Activated T-helper 1 cell treated with anti-CD3 and anti-CD28 coated beads, Interleukin-12 subunit alpha, Interleukin-12 subunit beta, Interleukin-2, Interleukin-4 antibody, amounts not matched to agents 30 ng/mL and 10 ng/mL and 1 ng/mL, durations not matched to agents 14 hours and 24 hours and 36 hours (primary cell): ENCODE measurements around the gene SPSB3. TPM values are rescaled to one million over a fixed set of nuclear protein-coding genes. Genes with fewer than 3 reads are reported as not detected.

ENCODE experiments used
- DNase-seq: peaks from one replicate; pipeline ENCODE4 v3.0.0; 2021; ENCODE audit warnings: low spot score
- H3K27ac Mint-ChIP-seq: one replicate; pipeline ENCODE4 v1.8.0; 2021; ENCODE audit warnings: mild to moderate bottlenecking, mixed read lengths
- H3K27me3 Mint-ChIP-seq: one replicate; pipeline ENCODE4 v1.8.0; 2022; ENCODE audit warnings: mild to moderate bottlenecking, moderate library complexity, mixed read lengths; ENCODE audit not compliant: insufficient read depth
- H3K36me3 Mint-ChIP-seq: one replicate; pipeline ENCODE4 v1.8.0; 2021; ENCODE audit warnings: low read depth, mixed read lengths
- H3K4me1 Mint-ChIP-seq: one replicate; pipeline ENCODE4 v1.8.0; 2021; ENCODE audit warnings: low read depth, mixed read lengths
- H3K4me3 Mint-ChIP-seq: one replicate; pipeline ENCODE4 v1.8.0; 2021; ENCODE audit warnings: mild to moderate bottlenecking, moderate library complexity, mixed read lengths
- H3K9me3 Mint-ChIP-seq: one replicate; pipeline ENCODE4 v1.8.0; 2021; ENCODE audit warnings: mixed read lengths
- intact Hi-C: fragments of 100-400 bp; cut with micrococcal nuclease; formaldehyde crosslinking; loops from one replicate; pipeline ENCODE4 v1.15.1; 2024
- total RNA-seq: library from RNA; stranded (reverse); gene quantifications from 2 replicates; pipeline ENCODE4 v1.2.3, GENCODE V29; 2022

The SPSB3 gene
- total RNA-seq, 1 donor from 2014 or later: 30.3 TPM

DNA sequence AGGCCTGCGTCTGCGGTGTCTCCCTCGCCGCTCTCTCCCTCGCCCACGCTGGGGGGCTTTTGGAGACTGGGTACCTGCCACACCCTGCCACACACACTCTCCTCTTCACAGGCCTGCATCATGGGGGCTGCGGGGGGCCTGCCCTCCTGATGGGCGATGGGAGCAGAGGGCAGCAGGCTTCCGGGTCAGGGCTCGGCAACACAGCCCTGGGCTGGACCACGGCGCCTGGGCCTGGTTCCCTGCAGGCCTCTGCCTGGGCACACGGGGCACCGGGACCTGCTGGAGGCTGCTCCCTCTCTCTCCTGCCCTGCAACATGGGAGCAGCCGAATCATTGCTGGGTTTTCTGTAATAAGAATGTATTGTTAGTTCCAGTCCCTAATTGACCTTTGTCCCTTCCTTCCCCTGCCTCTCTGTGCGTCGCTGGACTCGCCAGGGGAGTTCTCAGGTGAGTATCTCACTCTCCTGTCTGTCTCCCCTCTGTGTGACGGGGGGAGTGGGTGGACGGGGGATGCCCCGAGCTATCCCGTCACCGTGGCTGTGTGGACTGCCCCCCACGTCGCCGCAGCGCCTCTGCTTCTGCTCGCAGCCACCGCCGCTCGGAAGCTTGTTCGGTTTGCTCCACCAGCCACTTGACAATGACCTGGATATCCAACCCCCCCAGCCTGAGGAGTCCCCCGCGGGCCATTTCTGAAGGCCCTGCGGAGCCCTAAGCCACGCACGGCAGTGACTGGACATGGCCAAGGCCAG is 24.5 kb downstream of the SPSB3 start:
- H3K27ac Mint-ChIP-seq: peak overlapping the region; percentile 12
- no peak overlapping the region for H3K4me3 Mint-ChIP-seq
- H3K36me3 Mint-ChIP-seq: peaks cover 6% of the 10 kb centered on the region
- intact Hi-C loops: no loop called here
- no peaks in the 10 kb centered on the region for H3K27me3 Mint-ChIP-seq
- H3K9me3 Mint-ChIP-seq: no peaks in the 10 kb centered on the region
- no peak for DNase-seq
- peaks cover 12% of the 10 kb centered on the region for H3K4me1 Mint-ChIP-seq

DNA sequence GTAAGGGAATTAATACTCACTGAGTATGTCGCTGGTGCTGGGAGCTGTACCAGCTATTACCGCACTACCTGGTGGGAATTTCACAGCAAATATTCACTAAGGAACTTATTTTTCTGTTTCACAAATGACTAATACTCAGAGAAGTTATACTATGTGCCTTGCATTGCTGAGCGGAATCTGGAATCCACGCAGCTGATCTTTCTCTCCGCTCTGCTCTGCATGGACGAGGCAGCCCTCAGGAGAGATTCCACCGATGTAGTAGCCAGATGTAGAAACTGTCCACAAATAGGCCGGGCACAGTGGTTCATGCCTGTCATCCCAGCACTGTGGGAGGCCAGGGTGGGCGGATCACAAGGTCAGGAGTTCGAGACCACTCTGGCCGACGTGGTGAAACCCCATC is 28.2 kb downstream of the SPSB3 start:
- Mint-ChIP-seq H3K4me1 (peaks cover 12% of the 10 kb centered on the region), H3K27ac (no peak overlapping the region), H3K27me3 (no peaks in the 10 kb centered on the region), H3K36me3 (peaks cover 8% of the 10 kb centered on the region), H3K9me3 (no peaks in the 10 kb centered on the region), H3K4me3 (no peak overlapping the region)
- intact Hi-C loops: no loop called here
- DNase-seq: no peak

DNA sequence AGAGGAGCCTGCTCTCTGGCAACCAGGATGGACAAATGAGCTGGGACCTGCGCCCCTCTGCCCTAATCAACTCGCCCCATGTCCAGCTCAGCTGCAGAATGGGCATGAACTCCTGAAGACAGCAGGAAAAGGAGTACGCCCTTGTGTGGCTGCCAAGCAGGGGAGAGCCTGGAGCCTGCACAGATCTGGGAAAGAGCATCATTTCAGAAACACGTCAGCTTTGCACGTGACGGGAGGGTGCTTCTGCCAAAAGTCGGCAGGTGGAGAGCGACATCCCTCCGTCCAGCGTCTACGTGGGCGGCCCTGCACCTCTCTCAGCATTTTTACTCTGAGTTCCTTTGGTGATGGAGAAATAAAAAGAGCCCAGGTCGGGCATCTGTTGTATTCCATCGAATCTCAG is 29.5 kb downstream of the SPSB3 start:
- intact Hi-C loops: no loop called here
- DNase-seq: no peak
- Mint-ChIP-seq H3K27ac (no peak overlapping the region), H3K27me3 (no peaks in the 10 kb centered on the region), H3K36me3 (peaks cover 10% of the 10 kb centered on the region), H3K9me3 (no peaks in the 10 kb centered on the region), H3K4me3 (no peak overlapping the region), H3K4me1 (peaks cover 12% of the 10 kb centered on the region)

DNA sequence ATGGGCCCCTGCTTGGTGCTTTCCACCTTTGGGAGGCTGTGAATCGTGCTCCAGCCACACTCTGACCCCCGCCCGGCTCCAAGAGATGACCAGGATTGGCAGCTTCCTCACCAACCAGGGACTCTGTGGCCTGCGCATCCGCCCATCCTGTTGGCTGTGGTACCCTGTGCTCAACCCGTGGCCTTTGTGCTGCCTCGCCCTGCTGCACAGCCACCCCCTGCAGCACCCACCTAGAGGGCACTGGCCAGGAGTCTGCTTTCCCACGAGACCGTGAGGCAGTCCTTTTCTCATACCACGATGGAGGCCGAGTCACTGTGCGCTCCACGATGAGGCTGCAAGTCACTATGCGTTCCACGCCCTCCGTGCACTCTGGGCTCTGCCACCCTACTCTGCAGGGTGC is 30.4 kb downstream of the SPSB3 start:
- Mint-ChIP-seq H3K27ac (no peak overlapping the region), H3K4me3 (no peak overlapping the region), H3K9me3 (no peaks in the 10 kb centered on the region), H3K4me1 (peaks cover 5% of the 10 kb centered on the region), H3K27me3 (no peaks in the 10 kb centered on the region), H3K36me3 (peaks cover 10% of the 10 kb centered on the region)
- no peak for DNase-seq
- intact Hi-C loops: no loop called here

DNA sequence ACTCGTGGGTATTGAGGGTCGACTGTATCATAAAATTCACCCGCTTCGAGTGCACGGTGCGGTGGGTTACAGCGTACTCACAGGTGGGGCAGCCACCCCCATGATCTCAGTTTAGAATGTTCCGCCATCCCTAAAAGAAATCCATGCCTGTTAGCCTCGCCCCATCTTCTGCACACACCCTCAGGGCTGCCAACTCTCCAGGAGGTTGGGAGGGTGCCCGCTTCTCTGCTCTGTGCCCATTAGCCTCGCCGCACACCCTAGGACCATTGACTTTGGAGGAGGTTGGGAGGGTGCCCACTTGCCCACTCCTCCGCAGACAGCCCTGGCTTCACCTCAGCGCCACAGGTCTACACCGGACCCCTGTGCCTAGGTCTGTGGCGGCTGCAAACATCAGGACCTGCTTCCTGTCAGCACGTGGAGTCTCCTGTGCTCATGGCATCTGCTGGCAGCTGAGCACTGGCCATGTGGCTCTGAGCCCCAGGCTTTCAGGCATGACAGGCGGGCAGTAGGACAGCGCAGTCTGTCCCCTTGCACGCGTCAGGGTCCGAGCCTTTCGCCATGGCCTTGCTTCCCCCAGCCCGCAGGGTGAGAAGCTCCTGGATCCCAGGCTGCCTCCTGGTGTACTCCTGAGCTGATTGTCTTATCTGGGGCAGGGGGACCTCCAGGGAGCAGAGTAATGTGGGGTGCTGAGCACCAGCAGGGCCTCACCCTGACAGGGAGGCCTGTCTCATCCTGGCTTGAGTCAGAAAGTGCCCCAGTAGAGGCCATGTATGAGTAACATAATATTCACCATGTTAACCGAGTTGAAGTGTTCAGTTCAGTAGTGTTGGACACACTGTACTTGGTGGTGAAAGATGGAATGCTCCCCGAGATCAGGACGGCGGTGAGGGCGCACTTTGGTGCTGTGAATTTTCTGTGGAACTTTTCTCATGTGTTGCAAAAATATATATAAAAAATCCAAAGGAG is 32.9 kb downstream of the SPSB3 start:
- Mint-ChIP-seq H3K27me3 (no peaks in the 10 kb centered on the region), H3K27ac (no peak overlapping the region), H3K4me1 (no peaks in the 10 kb centered on the region), H3K9me3 (no peaks in the 10 kb centered on the region), H3K36me3 (peaks cover 11% of the 10 kb centered on the region), H3K4me3 (no peak overlapping the region)
- intact Hi-C loops: no loop called here
- DNase-seq: no peak

DNA sequence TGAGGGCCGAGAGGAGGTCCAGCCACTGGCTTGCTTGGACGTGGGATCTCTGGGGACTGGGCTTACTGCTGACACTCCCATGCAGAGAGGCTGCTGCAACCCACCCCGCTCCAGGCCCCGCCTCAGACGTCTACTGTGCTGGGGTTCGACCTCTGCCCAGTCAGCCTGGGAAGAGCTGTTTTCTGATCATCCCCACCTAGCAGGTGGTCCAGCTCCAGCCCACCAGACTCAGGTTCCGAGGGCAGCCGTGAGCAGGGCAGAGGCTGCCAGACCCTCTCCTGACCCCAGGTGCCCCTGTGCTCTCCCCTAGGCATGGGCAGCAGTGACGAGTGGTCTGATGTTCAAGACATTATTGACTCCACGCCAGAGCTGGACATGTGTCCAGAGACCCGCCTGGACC is 34.4 kb downstream of the SPSB3 start:
- H3K27me3 Mint-ChIP-seq: no peaks in the 10 kb centered on the region
- DNase-seq: no peak
- no peak overlapping the region for H3K27ac Mint-ChIP-seq
- H3K4me1 Mint-ChIP-seq: no peaks in the 10 kb centered on the region
- H3K4me3 Mint-ChIP-seq: no peak overlapping the region
- H3K36me3 Mint-ChIP-seq: peaks cover 9% of the 10 kb centered on the region
- H3K9me3 Mint-ChIP-seq: no peaks in the 10 kb centered on the region
- intact Hi-C loops: no loop called here

DNA sequence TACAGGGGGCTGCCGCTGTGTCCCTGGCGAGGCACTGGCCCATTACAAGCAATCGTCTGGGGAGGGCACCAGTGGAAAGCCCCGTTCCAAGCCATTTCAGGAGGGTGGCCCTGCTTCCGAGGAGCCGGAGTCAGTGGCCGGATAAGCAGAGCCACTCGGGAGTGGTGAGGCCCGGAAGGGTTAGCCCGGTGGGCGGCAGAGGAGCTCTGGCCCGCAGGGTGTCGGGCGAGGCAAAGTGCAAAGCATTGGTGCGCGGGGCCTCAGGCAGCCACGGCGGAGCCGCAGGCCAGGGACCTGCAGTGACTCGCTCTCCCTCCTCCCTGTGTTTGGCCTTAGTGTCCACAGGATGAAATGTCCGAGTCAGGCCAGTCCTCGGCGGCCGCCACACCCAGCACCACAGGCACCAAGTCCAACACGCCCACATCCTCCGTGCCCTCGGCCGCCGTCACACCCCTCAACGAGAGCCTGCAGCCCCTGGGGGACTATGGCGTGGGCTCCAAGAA is 35.6 kb downstream of the SPSB3 start:
- H3K36me3 Mint-ChIP-seq: peaks cover 9% of the 10 kb centered on the region
- no peak for DNase-seq
- no peak overlapping the region for H3K4me3 Mint-ChIP-seq
- no peaks in the 10 kb centered on the region for H3K27me3 Mint-ChIP-seq
- H3K27ac Mint-ChIP-seq: no peak overlapping the region
- H3K9me3 Mint-ChIP-seq: no peaks in the 10 kb centered on the region
- intact Hi-C loops: no loop called here
- H3K4me1 Mint-ChIP-seq: no peaks in the 10 kb centered on the region

DNA sequence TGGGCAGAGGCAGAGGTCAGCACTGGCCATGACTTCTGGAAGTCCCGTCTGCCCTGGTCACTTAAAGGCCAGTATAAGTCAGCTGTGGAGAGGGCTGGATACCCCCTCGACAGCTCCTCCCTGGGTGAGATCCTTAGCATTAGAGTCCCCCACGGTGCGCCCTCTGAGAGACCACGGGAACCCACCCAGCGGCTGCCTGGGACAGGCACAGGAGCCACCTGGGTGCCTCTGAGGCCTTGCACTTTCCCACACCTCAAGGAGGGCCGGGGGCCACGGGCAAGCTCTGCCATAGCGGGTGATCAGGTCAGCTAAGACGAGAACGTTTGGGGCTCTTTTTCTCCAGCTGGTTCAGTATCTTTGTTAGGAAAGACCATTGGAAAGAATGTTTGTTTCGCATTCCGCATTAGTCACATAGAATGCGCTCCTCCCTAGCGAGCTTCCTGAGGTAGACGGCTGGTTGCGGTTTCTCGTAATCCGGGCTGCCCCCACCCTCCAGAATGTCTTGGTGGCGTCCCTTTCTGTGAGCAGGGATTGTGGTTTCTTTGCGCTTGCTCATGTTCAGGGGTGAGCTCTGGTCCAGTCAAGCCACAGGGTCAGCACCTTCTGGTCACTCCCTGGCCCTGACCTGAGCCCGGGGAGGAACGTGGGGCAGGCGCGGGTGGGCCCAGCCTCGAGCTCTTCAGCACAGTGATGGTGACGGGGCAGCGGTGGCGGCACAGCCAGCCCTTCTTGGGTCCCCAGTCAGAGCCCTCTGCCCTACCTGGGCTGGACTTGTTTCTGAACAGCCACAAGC is 36.3 kb downstream of the SPSB3 start:
- Mint-ChIP-seq H3K27me3 (no peaks in the 10 kb centered on the region), H3K36me3 (peaks cover 9% of the 10 kb centered on the region), H3K9me3 (no peaks in the 10 kb centered on the region), H3K27ac (no peak overlapping the region), H3K4me1 (no peaks in the 10 kb centered on the region), H3K4me3 (no peak overlapping the region)
- no peak for DNase-seq
- intact Hi-C loops: no loop called here

DNA sequence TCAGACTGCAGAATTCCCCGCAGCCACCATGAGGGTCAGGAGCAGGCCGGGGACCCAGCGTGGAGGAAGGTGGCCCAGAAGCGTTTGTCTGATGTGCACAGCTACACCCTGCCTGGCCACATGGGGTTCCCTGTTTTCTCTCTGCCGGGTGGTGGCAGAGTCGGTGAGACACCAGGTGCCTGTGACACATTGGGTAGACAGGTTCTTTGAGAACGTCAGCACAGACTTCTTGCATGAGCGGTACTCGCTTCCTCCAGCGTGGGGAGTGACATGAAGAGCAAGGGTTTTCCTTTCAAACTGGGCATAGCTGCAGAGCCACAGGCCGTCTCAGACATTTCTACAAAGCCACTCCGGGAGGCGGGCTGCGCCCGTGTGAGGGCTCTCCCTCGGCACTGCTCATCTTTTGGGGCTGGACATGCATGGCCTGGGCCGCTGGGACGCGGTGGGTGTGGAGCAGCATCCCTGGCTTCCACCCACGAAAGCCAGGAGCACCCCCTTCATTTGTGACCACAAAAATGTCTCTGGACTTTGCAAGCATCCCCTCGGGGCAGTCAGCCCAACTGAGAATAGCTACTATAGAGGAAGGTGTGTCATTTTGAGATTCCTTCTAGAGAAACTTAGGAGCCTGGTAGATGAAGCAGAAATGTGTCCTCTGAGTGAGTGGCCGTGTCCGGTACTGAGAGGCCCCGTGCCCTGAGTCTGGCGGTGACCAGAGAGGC is 37.0 kb downstream of the SPSB3 start:
- H3K4me1 Mint-ChIP-seq: no peaks in the 10 kb centered on the region
- no peak overlapping the region for H3K4me3 Mint-ChIP-seq
- H3K27me3 Mint-ChIP-seq: no peaks in the 10 kb centered on the region
- no peak overlapping the region for H3K27ac Mint-ChIP-seq
- peaks cover 9% of the 10 kb centered on the region for H3K36me3 Mint-ChIP-seq
- no peaks in the 10 kb centered on the region for H3K9me3 Mint-ChIP-seq
- intact Hi-C loops: no loop called here
- DNase-seq: no peak

DNA sequence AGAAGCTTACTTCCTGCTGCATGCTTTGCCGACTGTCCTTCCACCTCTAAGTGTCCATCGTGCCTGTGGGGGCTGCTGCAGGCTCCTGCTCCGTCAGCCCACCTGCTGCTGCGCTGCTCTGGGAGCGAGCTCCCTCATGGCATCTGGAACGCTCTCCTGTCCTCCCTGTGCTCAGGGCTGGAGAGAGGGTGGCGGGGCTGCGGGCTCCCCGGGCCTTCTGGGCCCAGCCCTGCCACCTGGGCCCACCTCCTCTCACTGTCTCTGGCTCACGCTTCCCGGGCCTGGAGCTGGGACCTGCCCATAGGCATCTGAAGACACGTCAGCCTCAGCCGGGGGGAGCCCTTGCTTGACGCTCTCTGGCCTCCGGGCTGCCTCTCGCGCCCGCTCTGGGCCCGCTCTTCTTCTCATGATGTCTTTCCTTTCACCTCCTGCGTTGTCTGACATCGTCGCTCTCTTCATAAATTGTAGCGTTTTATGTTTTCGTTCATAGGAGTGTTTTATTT is 38.0 kb downstream of the SPSB3 start:
- no peak overlapping the region for H3K4me3 Mint-ChIP-seq
- no peak overlapping the region for H3K27ac Mint-ChIP-seq
- no peaks in the 10 kb centered on the region for H3K4me1 Mint-ChIP-seq
- no peaks in the 10 kb centered on the region for H3K9me3 Mint-ChIP-seq
- intact Hi-C loops: no loop called here
- DNase-seq: no peak
- H3K27me3 Mint-ChIP-seq: no peaks in the 10 kb centered on the region
- H3K36me3 Mint-ChIP-seq: peaks cover 7% of the 10 kb centered on the region

DNA sequence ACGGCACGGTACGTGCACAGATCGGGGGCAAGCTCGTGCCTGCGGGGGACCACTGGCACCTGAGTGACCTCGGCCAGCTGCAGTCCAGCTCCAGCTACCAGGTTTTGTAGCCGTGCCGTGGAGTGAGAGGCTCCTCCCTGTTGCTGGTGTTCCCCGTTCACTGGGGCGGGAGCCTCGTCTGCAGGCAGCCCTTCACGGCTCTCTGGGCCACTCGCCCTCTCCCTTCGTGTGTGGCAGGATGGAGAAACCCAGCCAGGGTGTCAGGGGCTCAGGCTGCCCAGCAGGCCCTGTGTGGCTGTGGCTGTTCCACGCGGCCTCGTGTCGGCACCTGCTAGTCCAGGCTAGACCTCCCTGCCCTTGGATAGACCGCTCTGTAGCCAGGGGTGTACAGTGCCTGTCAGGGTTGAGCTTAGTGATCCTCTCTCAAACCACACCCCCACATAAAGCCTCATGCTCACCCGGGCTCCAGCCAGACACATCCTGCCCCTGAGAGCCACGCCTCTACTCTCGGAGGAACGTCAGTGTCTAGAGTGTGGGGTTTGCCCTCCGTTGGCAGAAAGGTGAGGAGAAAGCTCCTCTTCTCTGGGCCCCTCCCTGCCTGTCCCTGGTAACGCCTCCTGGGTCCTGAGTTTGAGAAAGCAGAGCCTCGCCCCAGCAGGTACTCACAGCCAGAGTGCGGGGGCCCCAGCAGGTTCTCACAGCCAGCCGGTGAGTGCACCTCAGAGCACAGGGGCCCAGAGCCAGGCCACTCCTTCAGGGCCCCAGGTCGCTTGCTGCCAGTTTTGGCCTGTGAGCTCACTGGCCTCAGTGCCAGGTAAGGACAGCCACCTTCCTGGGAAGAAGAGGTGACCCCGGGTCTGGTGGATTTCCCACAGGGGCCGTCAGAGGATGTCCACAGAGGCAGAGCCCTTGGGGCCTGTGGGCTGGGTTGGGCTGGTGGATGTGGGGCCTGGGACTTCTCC is 38.7 kb downstream of the SPSB3 start:
- Mint-ChIP-seq H3K27me3 (no peaks in the 10 kb centered on the region), H3K27ac (no peak overlapping the region), H3K4me3 (no peak overlapping the region), H3K36me3 (peaks cover 6% of the 10 kb centered on the region), H3K9me3 (no peaks in the 10 kb centered on the region), H3K4me1 (no peaks in the 10 kb centered on the region)
- intact Hi-C loops: no loop called here
- no peak for DNase-seq
